Activated CD8-positive, alpha-beta T cell treated with anti-CD3 and anti-CD28 coated beads for 36 hours (primary cell): ENCODE measurements around the gene DOCK4. TPM values are rescaled to one million over a fixed set of nuclear protein-coding genes. Genes with fewer than 3 reads are reported as not detected.

Source experiments
- ATAC-seq: fragments of 200-7000 bp; cut with Tn5 transposase; one replicate; pipeline ENCODE4 v1.10.0; 2021; ENCODE audit warnings: mild to moderate bottlenecking, moderate library complexity
- CTCF ChIA-PET: fragments of 350-600 bp; sonication (Branson Sonifier 250); formaldehyde crosslinking; loops from one replicate; lab custom pipeline; 2021; ENCODE audit warnings: antibody characterized with exemption; lab: Charles Lee
- POLR2A ChIA-PET: fragments of 350-600 bp; sonication (Branson Sonifier 250); formaldehyde crosslinking; loops from one replicate; lab custom pipeline; 2021; ENCODE audit warnings: antibody characterized with exemption; lab: Charles Lee
- DNase-seq: peaks from one replicate; pipeline ENCODE4 v3.0.0-alpha.2; 2020
- H3K27ac Mint-ChIP-seq: one replicate; pipeline ENCODE4 v1.8.0; 2021; ENCODE audit warnings: mild to moderate bottlenecking, mixed read lengths
- H3K27me3 Mint-ChIP-seq: one replicate; pipeline ENCODE4 v1.8.0; 2021; ENCODE audit warnings: mixed read lengths
- H3K36me3 Mint-ChIP-seq: one replicate; pipeline ENCODE4 v1.8.0; 2021; ENCODE audit warnings: low read depth, mixed read lengths
- H3K4me1 Mint-ChIP-seq: one replicate; pipeline ENCODE4 v1.8.0; 2021; ENCODE audit warnings: low read depth, mixed read lengths
- H3K4me3 Mint-ChIP-seq: one replicate; pipeline ENCODE4 v1.8.0; 2021; ENCODE audit warnings: mild to moderate bottlenecking, moderate library complexity, mixed read lengths
- H3K9me3 Mint-ChIP-seq: one replicate; pipeline ENCODE4 v1.8.0; 2021; ENCODE audit warnings: mixed read lengths
- intact Hi-C: fragments of 100-400 bp; cut with micrococcal nuclease; formaldehyde crosslinking; loops from one replicate; pipeline ENCODE4 v1.10.0; 2022
- total RNA-seq, 2 experiments: library from RNA; stranded (reverse); gene quantifications; one replicate each; pipeline ENCODE4 v1.2.3, GENCODE V29; 2021
- TF ChIP-seq, protein P1 (sequence below): fragments of 200-600 bp; IDR thresholded peaks from one replicate; pipeline ENCODE4 v1.8.0; 2022; ENCODE audit warnings: antibody characterized with exemption, mild to moderate bottlenecking

DOCK4 gene
- total RNA-seq, 2 experiments from 2014 or later: 0.31 to 0.32 TPM

- Mint-ChIP-seq H3K27me3 (peaks cover 7% of the 10 kb centered on the region), H3K27ac (no peak overlapping the region), H3K4me1 (no peaks in the 10 kb centered on the region), H3K36me3 (no peaks in the 10 kb centered on the region), H3K9me3 (no peaks in the 10 kb centered on the region), H3K4me3 (no peak overlapping the region)
- no peak for ATAC-seq
- no peak for DNase-seq
- ChIA-PET CTCF (interaction anchor here (1.5 to 2.4 kb wide), 5 partner anchors 9 to 742 kb away, joined by 4 to 15 read pairs (median 10); no protein-coding TSS in a partner anchor), POLR2A (no interaction called here)
- intact Hi-C loops: no loop called here
- TF ChIP-seq, protein P1, sequence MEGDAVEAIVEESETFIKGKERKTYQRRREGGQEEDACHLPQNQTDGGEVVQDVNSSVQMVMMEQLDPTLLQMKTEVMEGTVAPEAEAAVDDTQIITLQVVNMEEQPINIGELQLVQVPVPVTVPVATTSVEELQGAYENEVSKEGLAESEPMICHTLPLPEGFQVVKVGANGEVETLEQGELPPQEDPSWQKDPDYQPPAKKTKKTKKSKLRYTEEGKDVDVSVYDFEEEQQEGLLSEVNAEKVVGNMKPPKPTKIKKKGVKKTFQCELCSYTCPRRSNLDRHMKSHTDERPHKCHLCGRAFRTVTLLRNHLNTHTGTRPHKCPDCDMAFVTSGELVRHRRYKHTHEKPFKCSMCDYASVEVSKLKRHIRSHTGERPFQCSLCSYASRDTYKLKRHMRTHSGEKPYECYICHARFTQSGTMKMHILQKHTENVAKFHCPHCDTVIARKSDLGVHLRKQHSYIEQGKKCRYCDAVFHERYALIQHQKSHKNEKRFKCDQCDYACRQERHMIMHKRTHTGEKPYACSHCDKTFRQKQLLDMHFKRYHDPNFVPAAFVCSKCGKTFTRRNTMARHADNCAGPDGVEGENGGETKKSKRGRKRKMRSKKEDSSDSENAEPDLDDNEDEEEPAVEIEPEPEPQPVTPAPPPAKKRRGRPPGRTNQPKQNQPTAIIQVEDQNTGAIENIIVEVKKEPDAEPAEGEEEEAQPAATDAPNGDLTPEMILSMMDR: no peak
Measured at GRCh38 chr7:111753968-111754367, 452.2 kb downstream of the DOCK4 start.

DNA sequence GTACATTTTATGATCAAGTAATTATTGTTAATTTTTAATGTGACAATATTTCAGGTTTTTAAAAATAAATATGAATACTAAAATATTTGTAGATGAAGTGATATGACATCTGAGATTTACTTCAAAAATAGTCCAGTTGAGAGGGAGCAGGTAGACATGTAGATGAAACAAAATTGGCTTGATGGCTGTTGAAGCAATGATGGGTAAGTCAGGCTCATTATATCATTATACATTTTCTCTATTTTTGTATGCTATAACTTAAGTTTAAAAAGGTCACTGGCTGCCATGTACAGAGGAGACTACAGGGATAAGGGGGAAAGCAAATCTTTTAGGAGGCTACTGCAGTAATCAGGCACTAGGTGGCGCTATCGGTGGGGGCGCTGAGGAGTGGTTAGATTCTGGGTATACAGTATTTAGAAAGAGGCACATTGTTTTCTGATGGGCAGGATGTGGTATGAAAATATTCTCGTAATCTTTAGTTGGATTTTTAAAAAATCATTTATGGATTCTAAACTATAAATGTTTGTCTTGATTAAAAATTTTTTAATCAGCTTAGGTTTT, 454.1 kb downstream of the DOCK4 start:
- Mint-ChIP-seq H3K9me3 (no peaks in the 10 kb centered on the region), H3K4me3 (no peak overlapping the region), H3K27me3 (peaks cover 9% of the 10 kb centered on the region), H3K36me3 (no peaks in the 10 kb centered on the region), H3K4me1 (no peaks in the 10 kb centered on the region), H3K27ac (no peak overlapping the region)
- ChIA-PET POLR2A (interaction anchor here (0.7 kb wide), 1 partner anchor 8 kb away, joined by 3 read pairs; no protein-coding TSS in a partner anchor), CTCF (interaction anchor here (0.6 to 2.4 kb wide), 17 partner anchors 9 to 830 kb away, joined by 3 to 15 read pairs (median 3); no protein-coding TSS in a partner anchor)
- TF ChIP-seq, protein P1: peak; percentile 78
- intact Hi-C loops: no loop called here
- peak; percentile 78 for DNase-seq
- ATAC-seq: peak; percentile 65

DNA sequence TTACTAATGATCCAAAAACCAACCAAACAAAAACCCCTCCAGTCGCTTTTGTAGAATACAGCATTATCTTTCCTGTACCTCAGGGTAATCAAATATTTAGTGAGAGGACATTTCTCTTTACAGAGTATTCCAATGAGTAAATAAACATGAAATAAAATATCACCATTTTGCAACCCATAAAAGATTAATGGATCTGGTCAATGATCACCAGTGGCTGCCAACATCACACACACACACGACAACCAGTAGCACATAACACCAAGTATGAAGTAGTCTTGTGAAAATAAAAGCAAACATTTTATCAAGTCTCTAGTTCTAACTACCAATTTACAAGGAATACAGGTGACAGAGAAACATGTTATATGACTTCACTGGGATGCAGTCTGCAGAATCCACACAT, 455.3 kb downstream of the DOCK4 start:
- intact Hi-C loops: no loop called here
- ATAC-seq: no peak
- Mint-ChIP-seq H3K4me3 (no peak overlapping the region), H3K4me1 (no peaks in the 10 kb centered on the region), H3K27ac (no peak overlapping the region), H3K36me3 (no peaks in the 10 kb centered on the region), H3K9me3 (no peaks in the 10 kb centered on the region), H3K27me3 (peaks cover 7% of the 10 kb centered on the region)
- POLR2A ChIA-PET: interaction anchor here (0.5 to 0.7 kb wide), 2 partner anchors 54 to 717 kb away, joined by 3 to 4 read pairs; no protein-coding TSS in a partner anchor
- TF ChIP-seq, protein P1: no peak
- no peak for DNase-seq
- CTCF ChIA-PET: interaction anchor here (0.6 to 1.6 kb wide), 2 partner anchors 9 to 509 kb away, joined by 3 read pairs; no protein-coding TSS in a partner anchor

- CTCF ChIA-PET: interaction anchor here (1.6 kb wide), 1 partner anchor 9 kb away, joined by 3 read pairs; no protein-coding TSS in a partner anchor
- ATAC-seq (no peak), DNase-seq (no peak)
- Mint-ChIP-seq H3K4me1 (no peaks in the 10 kb centered on the region), H3K27me3 (peaks cover 7% of the 10 kb centered on the region), H3K9me3 (no peaks in the 10 kb centered on the region), H3K27ac (no peak overlapping the region), H3K4me3 (no peak overlapping the region), H3K36me3 (no peaks in the 10 kb centered on the region)
- intact Hi-C loops: no loop called here
- TF ChIP-seq, protein P1: no peak
- POLR2A ChIA-PET: no interaction called here
Measured at GRCh38 chr7:111750228-111750627, 456.0 kb downstream of the DOCK4 start.

DNA sequence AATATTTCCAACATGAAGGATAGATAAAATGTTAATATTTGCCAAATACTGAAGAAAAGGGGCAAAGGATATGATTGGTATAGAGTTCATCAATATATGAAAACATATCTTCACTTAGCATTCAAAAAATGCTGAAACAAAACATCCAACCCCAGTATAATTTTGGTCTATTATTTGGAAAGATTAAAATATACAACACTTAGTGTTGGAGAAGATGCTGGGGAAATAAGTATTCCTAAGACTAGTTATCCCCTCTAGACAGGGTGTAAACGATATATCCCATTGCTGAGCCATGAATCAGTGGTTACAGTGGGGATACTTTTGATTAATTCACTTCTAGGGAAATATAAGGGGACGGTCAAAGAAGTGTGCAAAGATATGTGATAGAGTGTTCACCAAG, 456.6 kb downstream of the DOCK4 start:
- POLR2A ChIA-PET: no interaction called here
- ATAC-seq (no peak), DNase-seq (no peak)
- intact Hi-C loops: loop anchor here (10.0 kb wide), 1 partner anchor 1675 kb away; no protein-coding TSS in a partner anchor
- Mint-ChIP-seq H3K4me1 (no peaks in the 10 kb centered on the region), H3K9me3 (no peaks in the 10 kb centered on the region), H3K27me3 (peaks cover 7% of the 10 kb centered on the region), H3K4me3 (no peak overlapping the region), H3K36me3 (no peaks in the 10 kb centered on the region), H3K27ac (no peak overlapping the region)
- TF ChIP-seq, protein P1: no peak
- CTCF ChIA-PET: interaction anchor here (1.6 kb wide), 1 partner anchor 8 kb away, joined by 3 read pairs; no protein-coding TSS in a partner anchor
